GM21737 (cell line): ENCODE data around the gene RAB9B.

Experiments
- ATAC-seq: cut with Tn5 transposase; IDR thresholded peaks from one replicate; pipeline ENCODE4 v1.9.1; 2021; ENCODE audit warnings: mild to moderate bottlenecking, moderate library complexity; ENCODE audit not compliant: unreplicated experiment

Gene RAB9B

DNA sequence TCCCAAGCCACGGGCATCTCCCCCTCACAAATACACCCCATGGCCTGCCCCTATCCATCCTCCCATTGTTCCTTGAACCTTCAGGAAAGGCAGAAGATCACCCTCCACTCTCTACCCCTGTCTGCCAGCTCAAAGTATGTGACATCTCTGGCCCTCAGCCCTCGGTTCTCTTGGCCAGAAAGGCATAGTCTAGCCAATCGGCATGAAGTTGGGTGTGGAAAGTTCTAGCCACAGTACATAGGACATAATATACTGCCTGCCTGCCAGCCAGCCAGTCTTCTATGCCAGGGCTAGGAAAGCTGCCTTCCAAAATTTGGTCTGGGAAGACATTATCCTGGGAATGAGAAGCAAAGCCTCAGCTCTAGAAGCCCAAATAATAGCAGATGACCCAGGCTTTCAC lies 58.6 kb downstream of the RAB9B start:
- ATAC-seq = no peak
